Osteocyte (in vitro differentiated cells): ENCODE measurements around the gene PRR20G. TPM values are rescaled to one million over a fixed set of nuclear protein-coding genes. Genes with fewer than 3 reads are reported as not detected.

Source experiments
- DNase-seq: peaks from one replicate; pipeline ENCODE4 v3.0.0; 2021; ENCODE audit warnings: mixed read lengths; ENCODE audit not compliant: unreplicated experiment; ENCODE audit errors: extremely low spot score
- H3K27ac Mint-ChIP-seq: one replicate; pipeline ENCODE4 v1.8.0; 2021; ENCODE audit warnings: mild to moderate bottlenecking, mixed read lengths; ENCODE audit not compliant: unreplicated experiment
- H3K27me3 Mint-ChIP-seq: one replicate; pipeline ENCODE4 v1.8.0; 2021; ENCODE audit warnings: mixed read lengths; ENCODE audit not compliant: unreplicated experiment
- H3K36me3 Mint-ChIP-seq: one replicate; pipeline ENCODE4 v1.8.0; 2021; ENCODE audit warnings: mixed read lengths; ENCODE audit not compliant: unreplicated experiment
- H3K4me1 Mint-ChIP-seq: one replicate; pipeline ENCODE4 v1.8.0; 2021; ENCODE audit warnings: mixed read lengths; ENCODE audit not compliant: unreplicated experiment
- H3K4me3 Mint-ChIP-seq: one replicate; pipeline ENCODE4 v1.8.0; 2021; ENCODE audit warnings: mild to moderate bottlenecking, moderate library complexity, mixed read lengths; ENCODE audit not compliant: unreplicated experiment
- H3K9me3 Mint-ChIP-seq: one replicate; pipeline ENCODE4 v1.8.0; 2021; ENCODE audit warnings: mixed read lengths; ENCODE audit not compliant: unreplicated experiment
- CTCF ChIP-seq: fragments of 200-600 bp; sonication (generic); IDR thresholded peaks from 2 replicates; pipeline ENCODE4 v1.5.0; 2021; ENCODE audit warnings: antibody characterized with exemption, mild to moderate bottlenecking, moderate library complexity
- total RNA-seq: library from RNA; stranded (reverse); gene quantifications from 2 replicates; pipeline ENCODE4 v1.2.1, GENCODE V29; 2021

The PRR20G gene
- total RNA-seq, 1 donor from 2014 or later = not detected

GRCh38 chr3:127237835-127238234 is 50.0 kb downstream of the PRR20G start:
- Mint-ChIP-seq H3K36me3 (no peaks in the 10 kb centered on the region), H3K4me1 (no peaks in the 10 kb centered on the region), H3K4me3 (no peak overlapping the region), H3K9me3 (peaks cover 8% of the 10 kb centered on the region), H3K27me3 (peaks cover 14% of the 10 kb centered on the region), H3K27ac (no peak overlapping the region)
- no peak for TF ChIP-seq CTCF
- no peak for DNase-seq

GRCh38 chr3:127235706-127236105 is 52.1 kb downstream of the PRR20G start:
- Mint-ChIP-seq H3K36me3 (no peaks in the 10 kb centered on the region), H3K27ac (no peak overlapping the region), H3K9me3 (peaks cover 5% of the 10 kb centered on the region), H3K27me3 (peaks cover 14% of the 10 kb centered on the region), H3K4me3 (no peak overlapping the region), H3K4me1 (no peaks in the 10 kb centered on the region)
- no peak for TF ChIP-seq CTCF
- DNase-seq = no peak

GRCh38 chr3:127234778-127235177 is 53.1 kb downstream of the PRR20G start:
- Mint-ChIP-seq H3K9me3 (peaks cover 5% of the 10 kb centered on the region), H3K36me3 (no peaks in the 10 kb centered on the region), H3K27me3 (peaks cover 9% of the 10 kb centered on the region), H3K4me3 (no peak overlapping the region), H3K27ac (no peak overlapping the region), H3K4me1 (no peaks in the 10 kb centered on the region)
- TF ChIP-seq CTCF = no peak
- DNase-seq = no peak

Other genes with a start within 250 kb of the PRR20G start
- gene PRR23E, start 94.9 kb downstream of the PRR20G start, total RNA-seq = not detected in 2 replicates